ENCODE results near the gene TRIM66. TPM values are rescaled to one million over a fixed set of nuclear protein-coding genes. Genes with fewer than 3 reads are reported as not detected.
A peak's percentile ranks its signal among the peaks of the same experiment; 100 is the strongest.

Gene TRIM66
- polyA plus RNA-seq, 2 donors = 2.0 to 4.8 TPM

DNA sequence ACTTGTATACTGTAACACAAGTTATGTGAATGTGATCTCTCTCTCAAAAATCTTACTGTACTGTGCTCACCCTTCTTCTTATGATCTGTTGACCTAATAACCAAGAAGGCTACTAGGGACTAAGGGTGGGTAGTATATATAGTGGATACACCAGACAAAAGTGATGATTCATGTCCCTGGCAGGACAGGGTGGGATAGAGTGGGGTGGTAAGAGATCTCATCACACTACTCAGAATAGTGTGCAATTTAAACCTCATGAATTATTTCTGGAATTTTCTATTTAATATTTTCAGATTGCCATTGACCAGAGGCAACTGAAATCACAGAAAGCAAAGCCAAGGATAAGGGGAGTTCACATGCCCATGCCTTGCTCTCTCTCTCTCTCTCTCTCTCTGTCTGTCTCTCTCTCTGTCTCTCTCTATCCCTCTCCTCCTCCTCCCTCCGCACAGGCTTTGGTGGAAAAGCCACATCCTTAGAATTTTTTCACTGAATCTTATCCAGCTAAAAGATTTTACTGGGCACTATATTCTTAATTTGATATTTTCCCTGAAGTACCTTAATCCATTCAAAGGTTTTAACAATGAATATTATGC is 76.4 kb downstream of the TRIM66 start:
- H3K9me3 ChIP-seq (ENCODE audit: control insufficient read depth in 2 of 2, insufficient read depth in 1 of 2, low read depth in 1 of 2, low read length in 1 of 2) = no peaks in the 10 kb centered on the region
- WGBS, 2 donors = 96 to 100% methylated on average over 1 of the region's 1 CpG
- H3K27ac ChIP-seq (ENCODE audit: low read depth in 2 of 2, low read length in 1 of 2) = no peak overlapping the region
- H3K36me3 ChIP-seq (ENCODE audit: control insufficient read depth in 2 of 2, insufficient read depth in 2 of 2, low read length in 1 of 2) = no peaks in the 10 kb centered on the region
- H3K4me3 ChIP-seq (ENCODE audit: low read depth in 1 of 2, low read length in 2 of 2) = no peak overlapping the region
- no peaks in the 10 kb centered on the region for H3K27me3 ChIP-seq (ENCODE audit: control insufficient read depth in 1 of 2, insufficient read depth in 2 of 2, low read length in 2 of 2)
- peaks cover 0 to 5% of the 10 kb centered on the region in 2 donors for H3K4me1 ChIP-seq (ENCODE audit: control insufficient read depth in 2 of 2, insufficient read depth in 2 of 2, low read length in 1 of 2)

- Histone ChIP-seq H3K27ac (ENCODE audit: low read depth in 2 of 2, low read length in 1 of 2) (peak overlapping the region; percentile 82 to 90), H3K27me3 (ENCODE audit: control insufficient read depth in 1 of 2, insufficient read depth in 2 of 2, low read length in 2 of 2) (no peaks in the 10 kb centered on the region), H3K4me1 (ENCODE audit: control insufficient read depth in 2 of 2, insufficient read depth in 2 of 2, low read length in 1 of 2) (peaks cover 0 to 5% of the 10 kb centered on the region in 2 donors), H3K4me3 (ENCODE audit: low read depth in 1 of 2, low read length in 2 of 2) (no peak overlapping the region), H3K36me3 (ENCODE audit: control insufficient read depth in 2 of 2, insufficient read depth in 2 of 2, low read length in 1 of 2) (no peaks in the 10 kb centered on the region), H3K9me3 (ENCODE audit: control insufficient read depth in 2 of 2, insufficient read depth in 1 of 2, low read depth in 1 of 2, low read length in 1 of 2) (no peaks in the 10 kb centered on the region)
- 14 to 18% methylated on average over 9 of the region's 9 CpGs for WGBS, 2 donors
Measured at GRCh38 chr11:8604078-8604723, 78.3 kb downstream of the TRIM66 start.

DNA sequence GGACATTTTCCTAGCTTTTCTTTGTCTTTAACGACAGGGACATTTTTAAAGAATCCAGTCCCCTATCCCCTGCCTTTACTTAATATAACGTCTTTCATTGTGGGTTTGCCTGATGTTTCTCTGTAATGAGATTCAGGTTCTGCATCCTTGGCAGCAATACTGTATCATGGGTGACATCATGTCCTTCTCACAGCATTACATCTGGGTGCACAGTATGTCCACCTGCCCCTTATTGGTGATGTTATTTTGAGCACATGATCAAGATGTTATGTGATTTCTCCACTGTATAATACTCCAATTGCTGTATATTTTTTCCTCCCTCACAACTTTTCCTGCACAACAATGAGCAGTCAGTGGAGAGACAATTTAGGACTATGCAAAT is 78.8 kb downstream of the TRIM66 start:
- peaks cover 0 to 5% of the 10 kb centered on the region in 2 donors for H3K4me1 ChIP-seq (ENCODE audit: control insufficient read depth in 2 of 2, insufficient read depth in 2 of 2, low read length in 1 of 2)
- H3K36me3 ChIP-seq (ENCODE audit: control insufficient read depth in 2 of 2, insufficient read depth in 2 of 2, low read length in 1 of 2) = no peaks in the 10 kb centered on the region
- H3K9me3 ChIP-seq (ENCODE audit: control insufficient read depth in 2 of 2, insufficient read depth in 1 of 2, low read depth in 1 of 2, low read length in 1 of 2) = no peaks in the 10 kb centered on the region
- no peak overlapping the region for H3K4me3 ChIP-seq (ENCODE audit: low read depth in 1 of 2, low read length in 2 of 2)
- 71 to 73% methylated on average over 2 of the region's 2 CpGs for WGBS, 2 donors
- peak overlapping the region in 1 of 2 donors; percentile 40 for H3K27ac ChIP-seq (ENCODE audit: low read depth in 2 of 2, low read length in 1 of 2)
- H3K27me3 ChIP-seq (ENCODE audit: control insufficient read depth in 1 of 2, insufficient read depth in 2 of 2, low read length in 2 of 2) = no peaks in the 10 kb centered on the region

DNA sequence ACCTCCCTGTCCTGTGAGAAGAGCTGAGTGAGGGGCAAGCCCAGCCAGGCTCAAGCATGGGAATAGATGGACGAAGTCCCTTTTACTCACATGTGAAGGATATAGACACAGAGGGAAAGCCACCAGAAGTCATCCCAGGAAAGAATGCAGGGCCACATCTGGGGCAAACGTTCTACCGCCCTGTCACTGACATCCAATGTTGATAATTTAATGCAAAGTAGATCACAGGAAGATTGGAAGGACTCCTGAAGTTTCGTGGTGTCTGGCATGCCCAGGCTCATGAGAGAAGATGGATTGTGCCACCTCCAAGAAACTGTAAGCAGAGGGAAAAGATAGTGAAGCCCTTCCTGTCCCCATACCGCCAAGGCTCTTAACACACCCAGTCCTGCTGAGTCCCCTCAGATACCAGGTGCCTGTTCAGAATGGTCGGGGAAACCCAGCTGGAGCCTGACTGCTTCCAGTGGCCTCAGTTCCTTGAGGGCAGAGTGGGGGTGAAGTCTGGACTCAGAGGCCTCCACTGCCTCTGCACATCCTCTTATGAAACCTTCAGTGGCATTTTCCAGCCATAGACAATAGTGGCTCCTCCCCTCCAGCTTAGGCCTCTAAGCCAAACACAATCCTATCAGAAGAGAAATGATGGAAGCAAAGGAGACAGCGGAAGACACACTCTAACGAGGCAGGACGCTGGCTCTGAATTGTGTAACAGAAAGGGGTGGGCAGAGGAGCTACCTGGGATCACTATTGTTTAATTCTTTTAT is 80.9 kb downstream of the TRIM66 start:
- Histone ChIP-seq H3K4me1 (ENCODE audit: control insufficient read depth in 2 of 2, insufficient read depth in 2 of 2, low read length in 1 of 2) (peaks cover 0 to 8% of the 10 kb centered on the region in 2 donors), H3K4me3 (ENCODE audit: low read depth in 1 of 2, low read length in 2 of 2) (no peak overlapping the region), H3K27ac (ENCODE audit: low read depth in 2 of 2, low read length in 1 of 2) (no peak overlapping the region), H3K27me3 (ENCODE audit: control insufficient read depth in 1 of 2, insufficient read depth in 2 of 2, low read length in 2 of 2) (no peaks in the 10 kb centered on the region), H3K36me3 (ENCODE audit: control insufficient read depth in 2 of 2, insufficient read depth in 2 of 2, low read length in 1 of 2) (no peaks in the 10 kb centered on the region), H3K9me3 (ENCODE audit: control insufficient read depth in 2 of 2, insufficient read depth in 1 of 2, low read depth in 1 of 2, low read length in 1 of 2) (no peaks in the 10 kb centered on the region)
- 84 to 85% methylated on average over 9 of the region's 9 CpGs for WGBS, 2 donors

DNA sequence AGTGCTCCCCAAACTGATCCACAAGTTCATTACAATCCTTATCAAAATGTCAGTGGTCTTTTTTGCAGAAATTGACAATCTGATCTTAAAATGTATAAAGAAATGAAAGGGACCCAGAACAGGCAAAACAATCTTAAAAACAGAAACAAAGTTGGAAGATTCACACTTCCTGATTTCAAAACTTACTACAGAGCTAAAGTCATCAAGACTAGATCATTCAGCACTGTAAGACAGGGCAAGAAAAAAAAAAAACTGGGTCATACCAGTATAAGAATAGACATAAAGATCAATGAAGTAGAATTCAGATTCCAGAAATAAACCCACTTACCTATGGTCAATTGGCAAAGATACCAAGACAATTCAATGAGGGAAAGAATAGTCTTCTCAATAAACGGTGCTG is 84.0 kb downstream of the TRIM66 start:
- Histone ChIP-seq H3K27me3 (ENCODE audit: control insufficient read depth in 1 of 2, insufficient read depth in 2 of 2, low read length in 2 of 2) (no peaks in the 10 kb centered on the region), H3K36me3 (ENCODE audit: control insufficient read depth in 2 of 2, insufficient read depth in 2 of 2, low read length in 1 of 2) (no peaks in the 10 kb centered on the region), H3K9me3 (ENCODE audit: control insufficient read depth in 2 of 2, insufficient read depth in 1 of 2, low read depth in 1 of 2, low read length in 1 of 2) (no peaks in the 10 kb centered on the region), H3K4me1 (ENCODE audit: control insufficient read depth in 2 of 2, insufficient read depth in 2 of 2, low read length in 1 of 2) (peaks cover 0 to 8% of the 10 kb centered on the region in 2 donors), H3K4me3 (ENCODE audit: low read depth in 1 of 2, low read length in 2 of 2) (no peak overlapping the region), H3K27ac (ENCODE audit: low read depth in 2 of 2, low read length in 1 of 2) (no peak overlapping the region)
- WGBS, 2 donors = 93 to 97% methylated on average over 1 of the region's 1 CpG

- H3K4me1 ChIP-seq (ENCODE audit: control insufficient read depth in 2 of 2, insufficient read depth in 2 of 2, low read length in 1 of 2) = peaks cover 0 to 8% of the 10 kb centered on the region in 2 donors
- 27 to 30% methylated on average over 3 of the region's 3 CpGs for WGBS, 2 donors
Measured at GRCh38 chr11:8597182-8597581, 85.3 kb downstream of the TRIM66 start.

GRCh38 chr11:8596504-8597046 is 85.9 kb downstream of the TRIM66 start:
- H3K9me3 ChIP-seq (ENCODE audit: control insufficient read depth in 2 of 2, insufficient read depth in 1 of 2, low read depth in 1 of 2, low read length in 1 of 2) = no peaks in the 10 kb centered on the region
- no peaks in the 10 kb centered on the region for H3K27me3 ChIP-seq (ENCODE audit: control insufficient read depth in 1 of 2, insufficient read depth in 2 of 2, low read length in 2 of 2)
- H3K4me1 ChIP-seq (ENCODE audit: control insufficient read depth in 2 of 2, insufficient read depth in 2 of 2, low read length in 1 of 2) = peaks cover 0 to 8% of the 10 kb centered on the region in 2 donors
- H3K36me3 ChIP-seq (ENCODE audit: control insufficient read depth in 2 of 2, insufficient read depth in 2 of 2, low read length in 1 of 2) = no peaks in the 10 kb centered on the region
- no peak overlapping the region for H3K4me3 ChIP-seq (ENCODE audit: low read depth in 1 of 2, low read length in 2 of 2)
- no peak overlapping the region for H3K27ac ChIP-seq (ENCODE audit: low read depth in 2 of 2, low read length in 1 of 2)

More at GRCh38 chr11:8597182-8597581, 85.3 kb downstream of the TRIM66 start:
- H3K27ac ChIP-seq (ENCODE audit: low read depth in 2 of 2, low read length in 1 of 2) = no peak overlapping the region
- H3K36me3 ChIP-seq (ENCODE audit: control insufficient read depth in 2 of 2, insufficient read depth in 2 of 2, low read length in 1 of 2) = no peaks in the 10 kb centered on the region
- H3K4me3 ChIP-seq (ENCODE audit: low read depth in 1 of 2, low read length in 2 of 2) = no peak overlapping the region
- H3K9me3 ChIP-seq (ENCODE audit: control insufficient read depth in 2 of 2, insufficient read depth in 1 of 2, low read depth in 1 of 2, low read length in 1 of 2) = no peaks in the 10 kb centered on the region
- H3K27me3 ChIP-seq (ENCODE audit: control insufficient read depth in 1 of 2, insufficient read depth in 2 of 2, low read length in 2 of 2) = no peaks in the 10 kb centered on the region

- Histone ChIP-seq H3K4me1 (ENCODE audit: control insufficient read depth in 2 of 2, insufficient read depth in 2 of 2, low read length in 1 of 2) (peaks cover 0 to 8% of the 10 kb centered on the region in 2 donors), H3K4me3 (ENCODE audit: low read depth in 1 of 2, low read length in 2 of 2) (peak within 1 kb of the TSS; percentile 46 to 48), H3K36me3 (ENCODE audit: control insufficient read depth in 2 of 2, insufficient read depth in 2 of 2, low read length in 1 of 2) (no peaks in the 10 kb centered on the region), H3K27me3 (ENCODE audit: control insufficient read depth in 1 of 2, insufficient read depth in 2 of 2, low read length in 2 of 2) (no peaks in the 10 kb centered on the region), H3K9me3 (ENCODE audit: control insufficient read depth in 2 of 2, insufficient read depth in 1 of 2, low read depth in 1 of 2, low read length in 1 of 2) (no peaks in the 10 kb centered on the region), H3K27ac (ENCODE audit: low read depth in 2 of 2, low read length in 1 of 2) (no peak within 1 kb of the TSS)
- 6 to 7% methylated on average over 55 of the region's 55 CpGs for WGBS, 2 donors
Measured at GRCh38 chr11:8593935-8594909, 88.2 kb downstream of the TRIM66 start, which contains the start of gene STK33. Gene STK33, minus strand, starts transcription at chr11:8594228. Its CDS starts 119,323 bp downstream, at chr11:8474905.

- 22 to 37% methylated on average over 7 of the region's 7 CpGs for WGBS, 2 donors
- Histone ChIP-seq H3K4me3 (ENCODE audit: low read depth in 1 of 2, low read length in 2 of 2) (peak overlapping the region; percentile 46 to 48), H3K27me3 (ENCODE audit: control insufficient read depth in 1 of 2, insufficient read depth in 2 of 2, low read length in 2 of 2) (no peaks in the 10 kb centered on the region), H3K9me3 (ENCODE audit: control insufficient read depth in 2 of 2, insufficient read depth in 1 of 2, low read depth in 1 of 2, low read length in 1 of 2) (no peaks in the 10 kb centered on the region), H3K27ac (ENCODE audit: low read depth in 2 of 2, low read length in 1 of 2) (no peak overlapping the region), H3K36me3 (ENCODE audit: control insufficient read depth in 2 of 2, insufficient read depth in 2 of 2, low read length in 1 of 2) (no peaks in the 10 kb centered on the region), H3K4me1 (ENCODE audit: control insufficient read depth in 2 of 2, insufficient read depth in 2 of 2, low read length in 1 of 2) (peaks cover 0 to 8% of the 10 kb centered on the region in 2 donors)
Measured at GRCh38 chr11:8593455-8593854, 89.0 kb downstream of the TRIM66 start.

All from esophagus (tissue), 2 donors.